ENCODE results near the gene PRR33. TPM values are rescaled to one million over a fixed set of nuclear protein-coding genes. Genes with fewer than 3 reads are reported as not detected.

The PRR33 gene
- total and polyA plus RNA-seq, 4 donors: not detected

- Histone ChIP-seq H3K27ac (ENCODE audit: low read depth in 1 of 2, low read length in 2 of 2) (peak overlapping the region; percentile 4 to 38), H3K4me1 (ENCODE audit: control insufficient read depth in 4 of 4, insufficient read depth in 4 of 4, low read length in 3 of 4) (peaks cover 0 to 4% (median 1%) of the 10 kb centered on the region in 4 donors)
- TF ChIP-seq, protein P1, sequence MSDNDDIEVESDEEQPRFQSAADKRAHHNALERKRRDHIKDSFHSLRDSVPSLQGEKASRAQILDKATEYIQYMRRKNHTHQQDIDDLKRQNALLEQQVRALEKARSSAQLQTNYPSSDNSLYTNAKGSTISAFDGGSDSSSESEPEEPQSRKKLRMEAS (IDR thresholded peaks at IDR 0.05): no peak
Observed at GRCh38 chr11:1853376-1854131, 38.1 kb downstream of the PRR33 start.

DNA sequence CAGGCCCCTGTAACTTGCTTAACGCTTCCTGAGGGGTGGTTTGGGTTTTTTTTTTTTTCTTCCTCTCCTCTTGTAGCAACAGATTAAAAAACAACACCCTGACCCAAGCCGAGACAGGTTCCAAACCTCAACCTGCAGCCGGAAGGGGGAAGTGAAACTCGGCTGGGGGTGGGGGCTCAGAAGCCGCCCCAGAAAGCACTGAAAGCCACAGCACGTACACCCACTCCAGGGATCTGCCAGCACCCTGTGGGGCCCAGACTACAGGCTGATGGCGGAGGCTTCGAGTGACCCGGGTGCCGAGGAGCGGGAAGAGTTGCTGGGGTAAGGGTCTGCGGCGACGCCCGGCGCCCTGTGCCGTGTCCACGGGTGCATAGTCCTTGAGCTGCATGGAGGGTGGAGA is 38.8 kb downstream of the PRR33 start, which contains the start of gene LSP1:
TSS of gene LSP1 (plus strand) at position 208 of the 400 bp plus-strand sequence. CDS start at position 269, 61 bp downstream.
- Histone ChIP-seq H3K36me3 (ENCODE audit: control insufficient read depth in 4 of 4, insufficient read depth in 3 of 4, low read depth in 1 of 4, low read length in 3 of 4) (no peaks in the 10 kb centered on the region), H3K9ac (ENCODE audit: low read depth in 1 of 2, low read length in 2 of 2) (peak within 1 kb of the TSS; percentile 19 to 31), H3K4me1 (ENCODE audit: control insufficient read depth in 4 of 4, insufficient read depth in 4 of 4, low read length in 3 of 4) (peaks cover 0 to 4% (median 1%) of the 10 kb centered on the region in 4 donors), H3K9me3 (ENCODE audit: control insufficient read depth in 4 of 4, low read length in 3 of 4) (no peaks in the 10 kb centered on the region), H3K4me3 (ENCODE audit: low read depth in 1 of 3, low read length in 3 of 3) (peak within 1 kb of the TSS in 2 of 3 donors; percentile 22 to 34), H3K27me3 (ENCODE audit: control insufficient read depth in 4 of 4, insufficient read depth in 4 of 4, low read length in 3 of 4) (no peaks in the 10 kb centered on the region), H3K27ac (ENCODE audit: low read depth in 1 of 2, low read length in 2 of 2) (peak within 1 kb of the TSS; percentile 49 to 65)
- 71% methylated on average over 18 of the region's 18 CpGs for WGBS
- no peak for TF ChIP-seq NR2F2 (IDR thresholded peaks at IDR 0.05)
- TF ChIP-seq EGR1 (IDR thresholded peaks at IDR 0.05; ENCODE audit: low read depth in 2 of 2): no peak
- TF ChIP-seq ATF3 (IDR thresholded peaks at IDR 0.05): no peak
- TF ChIP-seq TAF1 (conservative IDR thresholded peaks at IDR 0.05): no peak
- no peak for TF ChIP-seq GABPA (IDR thresholded peaks at IDR 0.05 in 1 of 2, conservative IDR thresholded peaks at IDR 0.05 in 1 of 2)
- TF ChIP-seq, protein P2, sequence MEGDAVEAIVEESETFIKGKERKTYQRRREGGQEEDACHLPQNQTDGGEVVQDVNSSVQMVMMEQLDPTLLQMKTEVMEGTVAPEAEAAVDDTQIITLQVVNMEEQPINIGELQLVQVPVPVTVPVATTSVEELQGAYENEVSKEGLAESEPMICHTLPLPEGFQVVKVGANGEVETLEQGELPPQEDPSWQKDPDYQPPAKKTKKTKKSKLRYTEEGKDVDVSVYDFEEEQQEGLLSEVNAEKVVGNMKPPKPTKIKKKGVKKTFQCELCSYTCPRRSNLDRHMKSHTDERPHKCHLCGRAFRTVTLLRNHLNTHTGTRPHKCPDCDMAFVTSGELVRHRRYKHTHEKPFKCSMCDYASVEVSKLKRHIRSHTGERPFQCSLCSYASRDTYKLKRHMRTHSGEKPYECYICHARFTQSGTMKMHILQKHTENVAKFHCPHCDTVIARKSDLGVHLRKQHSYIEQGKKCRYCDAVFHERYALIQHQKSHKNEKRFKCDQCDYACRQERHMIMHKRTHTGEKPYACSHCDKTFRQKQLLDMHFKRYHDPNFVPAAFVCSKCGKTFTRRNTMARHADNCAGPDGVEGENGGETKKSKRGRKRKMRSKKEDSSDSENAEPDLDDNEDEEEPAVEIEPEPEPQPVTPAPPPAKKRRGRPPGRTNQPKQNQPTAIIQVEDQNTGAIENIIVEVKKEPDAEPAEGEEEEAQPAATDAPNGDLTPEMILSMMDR (IDR thresholded peaks at IDR 0.05; ENCODE audit: low read depth, low read length, missing input control): no peak
- TF ChIP-seq YY1 (IDR thresholded peaks at IDR 0.05): no peak
- TF ChIP-seq, protein P3, sequence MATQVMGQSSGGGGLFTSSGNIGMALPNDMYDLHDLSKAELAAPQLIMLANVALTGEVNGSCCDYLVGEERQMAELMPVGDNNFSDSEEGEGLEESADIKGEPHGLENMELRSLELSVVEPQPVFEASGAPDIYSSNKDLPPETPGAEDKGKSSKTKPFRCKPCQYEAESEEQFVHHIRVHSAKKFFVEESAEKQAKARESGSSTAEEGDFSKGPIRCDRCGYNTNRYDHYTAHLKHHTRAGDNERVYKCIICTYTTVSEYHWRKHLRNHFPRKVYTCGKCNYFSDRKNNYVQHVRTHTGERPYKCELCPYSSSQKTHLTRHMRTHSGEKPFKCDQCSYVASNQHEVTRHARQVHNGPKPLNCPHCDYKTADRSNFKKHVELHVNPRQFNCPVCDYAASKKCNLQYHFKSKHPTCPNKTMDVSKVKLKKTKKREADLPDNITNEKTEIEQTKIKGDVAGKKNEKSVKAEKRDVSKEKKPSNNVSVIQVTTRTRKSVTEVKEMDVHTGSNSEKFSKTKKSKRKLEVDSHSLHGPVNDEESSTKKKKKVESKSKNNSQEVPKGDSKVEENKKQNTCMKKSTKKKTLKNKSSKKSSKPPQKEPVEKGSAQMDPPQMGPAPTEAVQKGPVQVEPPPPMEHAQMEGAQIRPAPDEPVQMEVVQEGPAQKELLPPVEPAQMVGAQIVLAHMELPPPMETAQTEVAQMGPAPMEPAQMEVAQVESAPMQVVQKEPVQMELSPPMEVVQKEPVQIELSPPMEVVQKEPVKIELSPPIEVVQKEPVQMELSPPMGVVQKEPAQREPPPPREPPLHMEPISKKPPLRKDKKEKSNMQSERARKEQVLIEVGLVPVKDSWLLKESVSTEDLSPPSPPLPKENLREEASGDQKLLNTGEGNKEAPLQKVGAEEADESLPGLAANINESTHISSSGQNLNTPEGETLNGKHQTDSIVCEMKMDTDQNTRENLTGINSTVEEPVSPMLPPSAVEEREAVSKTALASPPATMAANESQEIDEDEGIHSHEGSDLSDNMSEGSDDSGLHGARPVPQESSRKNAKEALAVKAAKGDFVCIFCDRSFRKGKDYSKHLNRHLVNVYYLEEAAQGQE (IDR thresholded peaks at IDR 0.05): no peak
- TF ChIP-seq FOXA1 (IDR thresholded peaks at IDR 0.05): no peak
- TF ChIP-seq HNF4G (IDR thresholded peaks at IDR 0.05): no peak
- no peak for TF ChIP-seq RAD21 (IDR thresholded peaks at IDR 0.05)
- TF ChIP-seq, protein P1 (IDR thresholded peaks at IDR 0.05): no peak
- TF ChIP-seq FOXA2 (IDR thresholded peaks at IDR 0.05): no peak
- no peak for TF ChIP-seq JUND (IDR thresholded peaks at IDR 0.05)
- no peak for DNase-seq (ENCODE audit: low spot score)

More at GRCh38 chr11:1853376-1854131, 38.1 kb downstream of the PRR33 start:
- Histone ChIP-seq H3K9ac (ENCODE audit: low read depth in 1 of 2, low read length in 2 of 2) (peak overlapping the region; percentile 19 to 31), H3K36me3 (ENCODE audit: control insufficient read depth in 4 of 4, insufficient read depth in 3 of 4, low read depth in 1 of 4, low read length in 3 of 4) (no peaks in the 10 kb centered on the region), H3K27me3 (ENCODE audit: control insufficient read depth in 4 of 4, insufficient read depth in 4 of 4, low read length in 3 of 4) (no peaks in the 10 kb centered on the region), H3K9me3 (ENCODE audit: control insufficient read depth in 4 of 4, low read length in 3 of 4) (no peaks in the 10 kb centered on the region), H3K4me3 (ENCODE audit: low read depth in 1 of 3, low read length in 3 of 3) (peak overlapping the region in 2 of 3 donors; percentile 22 to 34)
- DNase-seq (ENCODE audit: low spot score): no peak
- 83% methylated on average over 19 of the region's 19 CpGs for WGBS
